GM18909 (cell line): ENCODE data around the gene TGFBR2.

Experiments
- ATAC-seq: cut with Tn5 transposase; IDR thresholded peaks from one replicate; pipeline ENCODE4 v1.9.1; 2021; ENCODE audit warnings: mild to moderate bottlenecking; ENCODE audit not compliant: unreplicated experiment, poor library complexity

Gene TGFBR2

DNA sequence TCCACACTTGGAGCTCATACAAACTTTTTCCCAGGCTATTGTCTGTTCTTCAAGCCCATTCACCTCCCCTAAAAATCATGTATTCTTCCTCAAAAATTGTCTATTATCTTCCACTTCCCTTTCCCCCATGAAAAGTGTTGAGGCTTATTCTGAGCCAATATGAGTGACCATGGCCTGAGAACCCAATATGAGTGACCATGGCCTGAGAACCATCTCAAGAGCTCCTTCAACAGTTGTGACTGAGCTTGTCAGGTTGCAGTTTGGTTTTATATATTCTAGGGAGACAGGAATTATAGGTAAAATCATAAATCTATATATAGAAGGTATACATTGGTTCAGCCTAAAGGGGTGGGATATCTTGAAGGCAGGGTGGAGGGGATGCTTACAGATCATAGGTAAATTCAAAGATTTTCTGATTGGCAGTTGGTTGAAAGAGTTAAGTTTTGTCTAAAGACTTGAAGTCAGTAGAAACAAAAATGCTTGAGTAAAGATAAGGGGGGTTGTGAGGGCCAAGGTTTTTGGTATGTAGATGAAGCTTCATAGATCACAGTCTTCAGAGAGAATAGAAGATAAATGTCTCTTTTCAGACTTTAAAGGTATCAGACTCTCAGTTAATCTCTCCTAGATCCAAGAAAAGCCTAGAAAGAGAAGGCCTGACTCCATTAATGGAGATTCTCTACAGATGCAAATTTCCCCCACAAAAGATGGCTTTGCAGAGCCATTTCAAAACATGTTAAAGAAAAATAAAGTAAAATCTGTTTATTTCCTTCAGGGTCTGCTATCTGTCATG lies 95.8 kb downstream of the TGFBR2 start:
- ATAC-seq, result no peak

DNA sequence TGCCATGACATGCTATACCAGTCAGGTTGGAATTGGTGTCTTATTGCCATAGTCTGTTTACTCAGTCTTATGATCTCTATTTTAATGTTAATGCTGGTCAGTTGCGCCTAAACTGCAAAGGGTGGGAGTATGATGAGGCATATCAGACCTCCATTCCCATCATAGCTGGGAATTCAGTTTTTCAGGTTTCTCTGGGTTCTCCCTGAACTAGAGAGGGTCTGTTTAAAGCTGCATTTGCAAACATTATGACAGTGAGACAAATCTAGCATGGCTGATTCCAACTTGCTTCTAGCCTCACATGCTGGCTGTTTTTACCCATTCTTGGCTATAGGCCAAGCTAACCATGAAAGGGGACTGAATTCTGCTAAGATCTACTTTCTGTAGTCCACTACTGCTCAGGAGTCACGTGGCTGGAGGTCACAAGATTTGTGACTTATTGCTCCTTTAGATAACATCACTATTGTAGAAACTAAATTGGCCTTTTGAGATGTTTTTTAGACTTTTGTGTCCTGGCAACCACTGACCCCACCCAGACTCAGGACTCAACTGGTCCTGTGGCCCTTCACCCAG lies 96.5 kb downstream of the TGFBR2 start:
- ATAC-seq, result no peak

DNA sequence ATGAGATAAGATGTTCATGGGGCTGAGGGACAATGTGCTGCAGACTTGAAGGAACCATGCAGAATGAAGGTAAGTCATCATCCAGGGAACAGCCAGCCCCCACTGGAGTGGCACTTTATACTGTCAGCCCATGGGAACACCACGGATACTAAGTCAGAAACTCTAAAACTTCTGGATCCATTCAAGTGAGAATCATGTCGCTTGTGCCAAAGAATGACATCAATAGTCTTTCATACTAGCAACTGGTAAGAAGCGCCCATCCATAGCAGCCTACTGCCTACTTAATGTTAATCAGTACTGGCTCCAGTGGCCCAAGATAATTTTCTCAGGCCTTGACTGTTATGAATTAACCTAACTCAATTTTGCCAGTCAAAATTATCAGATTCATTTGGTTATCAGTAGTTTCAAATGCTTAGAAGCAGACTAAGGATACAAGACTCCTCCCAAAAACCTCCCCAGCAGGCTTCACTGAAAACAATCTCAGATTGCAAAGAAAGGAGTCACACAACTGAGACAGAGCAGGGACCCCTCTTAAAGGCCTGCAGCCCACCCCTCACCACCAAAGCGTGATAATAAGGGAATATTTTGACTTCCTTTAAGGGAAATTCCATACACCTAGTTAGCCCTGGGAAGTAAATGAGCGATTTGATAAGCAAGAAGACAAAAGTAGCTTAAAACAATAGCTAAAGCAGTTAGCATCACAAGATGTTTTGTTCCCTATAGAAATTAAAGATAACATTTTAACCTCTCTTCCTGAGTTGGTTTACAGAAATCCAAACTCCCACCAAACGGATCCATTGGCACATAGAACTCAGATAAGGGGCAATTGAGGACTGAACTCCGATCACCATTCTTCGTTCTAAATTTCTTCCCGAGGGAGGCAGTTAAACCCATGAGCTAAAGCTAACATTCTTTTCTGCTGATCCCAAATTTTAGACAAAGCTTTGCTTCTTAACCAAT lies 98.8 kb downstream of the TGFBR2 start:
- ATAC-seq, result no peak

DNA sequence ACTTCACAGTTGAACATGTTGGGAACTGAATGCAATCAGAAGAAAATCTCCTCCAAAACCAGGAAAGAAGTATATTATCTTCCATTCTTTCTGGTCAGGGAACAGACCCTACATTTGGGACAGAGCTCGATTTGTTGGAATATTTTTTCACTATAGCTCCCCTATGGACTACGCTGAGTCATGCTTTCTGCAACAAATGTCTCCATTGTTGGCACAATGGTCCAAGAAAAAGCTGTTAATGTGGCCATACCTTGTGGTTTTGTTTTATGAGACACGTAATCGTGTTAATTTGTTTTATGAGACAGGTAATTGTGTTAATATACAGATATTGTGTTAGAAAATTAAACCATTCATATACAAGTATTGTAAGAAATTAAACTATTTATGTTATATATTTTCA lies 101.4 kb downstream of the TGFBR2 start:
- no peak for ATAC-seq

DNA sequence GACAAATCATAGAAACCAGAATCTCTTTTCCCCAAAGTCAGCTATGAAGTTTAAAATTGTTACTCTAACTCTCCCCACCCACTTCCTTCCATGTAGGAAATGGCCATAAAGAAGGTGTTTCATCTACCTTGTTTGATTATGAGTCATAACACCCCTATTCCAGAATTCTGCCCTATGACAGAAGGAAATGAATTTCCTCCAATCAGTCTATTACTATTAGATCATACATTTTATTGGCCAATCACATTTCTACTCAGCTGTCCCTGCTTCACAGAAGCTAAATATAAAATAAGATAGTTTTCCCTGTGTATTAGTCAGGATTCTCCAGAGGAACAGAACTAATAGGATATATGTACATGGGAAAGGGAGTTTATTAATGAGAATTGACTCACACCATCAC lies 102.1 kb downstream of the TGFBR2 start:
- no peak for ATAC-seq

DNA sequence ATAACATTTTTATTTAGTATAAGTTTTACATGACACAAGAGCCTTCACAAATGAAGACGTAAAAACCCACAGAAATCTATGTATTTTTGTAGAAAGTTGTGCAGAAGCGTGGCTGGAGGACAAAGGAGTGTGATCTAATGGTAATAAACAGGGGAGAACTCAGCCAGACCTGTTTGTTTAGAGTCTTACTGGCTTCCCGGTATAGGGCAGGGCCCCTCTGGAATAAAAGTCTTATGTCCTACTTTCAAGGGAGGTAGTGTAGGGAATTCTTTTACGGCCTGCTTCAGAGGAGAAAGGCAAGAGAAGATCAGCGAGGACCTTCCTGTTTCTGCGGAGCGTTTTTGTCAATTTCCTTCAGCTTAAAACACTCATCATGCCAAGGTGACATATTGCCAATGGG lies 103.6 kb downstream of the TGFBR2 start:
- ATAC-seq, result no peak

DNA sequence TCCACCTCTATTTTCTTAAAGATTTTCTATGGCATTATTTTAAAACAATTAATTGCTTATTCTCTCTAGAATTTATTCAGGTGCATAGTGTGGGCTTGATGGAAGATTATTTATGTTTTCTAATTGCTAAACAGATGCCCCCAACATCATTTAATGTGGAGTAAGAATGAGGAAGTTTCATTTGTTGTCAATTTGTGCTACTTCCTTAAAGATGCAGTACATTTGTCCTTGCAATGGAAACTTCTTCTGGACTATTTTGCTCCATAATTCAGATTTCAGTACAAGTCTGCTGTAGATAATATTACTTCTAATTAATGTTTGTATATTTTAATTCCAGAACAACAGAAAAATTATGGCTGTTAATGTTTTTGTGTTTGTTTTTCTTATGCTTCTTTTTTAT lies 104.8 kb downstream of the TGFBR2 start:
- ATAC-seq, result no peak

DNA sequence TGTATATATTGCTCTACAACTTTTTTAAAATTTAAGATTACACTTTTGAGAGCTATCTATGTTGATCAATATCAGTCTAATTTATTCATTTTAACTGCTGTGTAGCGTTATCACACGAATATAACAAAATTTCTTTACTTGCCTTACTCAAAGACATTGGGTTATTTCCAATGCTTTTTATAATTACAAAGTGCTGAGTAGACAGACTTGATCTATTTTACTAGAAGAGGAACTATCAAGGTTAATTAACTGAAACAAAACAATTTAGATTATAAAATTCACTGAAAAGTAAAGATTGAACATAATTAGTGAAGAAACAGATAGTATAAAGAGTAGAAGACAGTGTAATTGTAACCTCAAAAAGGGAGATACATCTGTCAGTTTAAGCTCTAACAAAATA lies 105.5 kb downstream of the TGFBR2 start:
- ATAC-seq, result no peak

DNA sequence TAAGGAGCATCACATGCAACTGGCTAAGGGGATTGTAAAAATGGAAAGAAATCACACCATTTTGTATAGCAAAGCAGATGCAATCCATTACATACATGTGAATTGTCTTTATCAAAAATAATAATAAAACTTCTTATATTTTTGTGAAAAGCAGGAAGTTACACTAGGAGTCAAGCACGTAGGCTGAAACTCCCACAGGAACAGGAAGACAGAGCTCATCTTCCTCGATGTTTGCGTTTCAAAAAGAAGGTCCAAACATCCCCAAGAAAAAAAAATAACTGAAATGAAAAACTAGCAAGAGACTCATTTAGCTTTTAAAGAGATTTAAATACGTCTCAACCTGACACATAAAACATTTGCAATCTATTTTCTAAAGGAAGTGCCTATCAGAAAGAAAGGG lies 106.6 kb downstream of the TGFBR2 start:
- no peak for ATAC-seq

DNA sequence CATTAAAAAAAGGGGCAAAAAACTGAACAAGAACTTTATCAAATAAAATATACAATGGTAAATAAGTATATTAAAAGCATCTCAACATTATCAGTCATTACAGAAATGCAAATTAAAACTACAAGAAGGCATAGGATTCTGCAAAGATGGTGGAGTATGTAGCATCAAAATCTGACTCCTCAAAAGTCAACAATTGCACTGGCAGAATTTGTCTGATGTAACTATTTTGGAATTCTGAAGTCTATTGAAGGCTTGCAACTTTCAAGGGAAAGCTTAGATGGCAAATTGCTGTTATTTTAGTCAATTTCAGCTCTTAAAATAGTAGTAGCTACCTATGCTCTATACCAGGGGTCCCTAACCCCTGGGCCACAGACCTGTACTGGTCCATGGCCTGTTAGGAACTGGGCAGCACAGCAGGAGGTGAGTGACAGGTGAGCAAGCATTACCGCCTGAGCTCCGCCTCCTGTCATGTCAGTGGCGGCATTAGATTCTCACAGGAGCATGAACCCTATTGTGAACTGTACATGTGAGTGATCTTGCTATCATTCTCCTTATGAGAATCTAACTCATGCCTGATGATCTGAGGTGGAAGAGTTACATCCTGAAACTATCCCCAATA lies 107.6 kb downstream of the TGFBR2 start:
- no peak for ATAC-seq

DNA sequence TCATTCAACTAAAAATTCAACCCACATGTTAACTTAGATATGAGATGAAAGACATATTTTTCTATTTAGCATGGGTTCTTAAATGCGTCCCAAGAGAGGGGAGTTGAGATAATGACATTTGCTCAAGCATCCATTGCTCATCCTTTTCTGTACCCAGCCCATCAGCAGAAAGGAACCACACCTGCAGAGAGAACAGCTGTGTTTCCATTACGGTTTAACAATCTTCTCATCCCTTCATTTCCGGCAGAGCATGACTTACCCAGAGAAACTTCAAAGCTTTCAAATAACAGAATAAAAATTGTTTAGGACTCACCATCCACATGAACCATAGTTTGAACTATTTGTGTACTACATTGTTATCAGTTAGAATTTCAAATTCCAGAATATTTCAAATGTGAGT lies 113.1 kb downstream of the TGFBR2 start:
- no peak for ATAC-seq

DNA sequence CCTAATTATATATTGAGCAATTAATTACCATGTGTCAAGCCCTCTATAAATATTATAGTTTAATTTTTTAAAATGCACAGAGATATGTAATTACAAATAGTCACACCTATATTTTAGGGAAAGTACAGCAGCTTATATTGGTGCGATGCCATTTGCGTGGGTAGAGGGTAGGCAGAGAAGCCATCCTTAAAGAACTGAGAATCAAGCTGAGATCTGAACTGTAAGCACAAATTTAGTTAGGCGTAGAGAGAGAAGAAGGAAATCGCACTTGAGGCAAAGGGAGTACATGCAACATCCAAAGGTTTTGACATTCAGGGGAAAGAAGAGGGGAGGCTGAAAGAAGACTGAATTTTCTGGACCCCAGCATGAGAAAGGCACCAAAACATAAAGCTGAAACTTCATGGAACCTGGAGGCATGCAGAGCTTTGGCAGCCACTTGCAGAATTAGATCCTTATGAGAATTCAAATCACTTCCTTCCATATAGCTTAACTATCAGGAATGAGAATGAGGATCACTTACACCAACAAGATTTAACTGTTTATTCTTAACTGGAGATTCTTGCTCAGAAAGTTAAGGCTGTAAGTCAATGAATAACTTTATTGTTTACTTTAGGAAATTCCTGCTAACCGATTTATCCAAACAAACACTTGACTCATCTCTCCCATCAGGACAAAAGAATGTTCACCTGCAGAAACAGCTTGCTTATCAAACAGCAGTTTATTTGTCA lies 114.3 kb downstream of the TGFBR2 start:
- no peak for ATAC-seq

DNA sequence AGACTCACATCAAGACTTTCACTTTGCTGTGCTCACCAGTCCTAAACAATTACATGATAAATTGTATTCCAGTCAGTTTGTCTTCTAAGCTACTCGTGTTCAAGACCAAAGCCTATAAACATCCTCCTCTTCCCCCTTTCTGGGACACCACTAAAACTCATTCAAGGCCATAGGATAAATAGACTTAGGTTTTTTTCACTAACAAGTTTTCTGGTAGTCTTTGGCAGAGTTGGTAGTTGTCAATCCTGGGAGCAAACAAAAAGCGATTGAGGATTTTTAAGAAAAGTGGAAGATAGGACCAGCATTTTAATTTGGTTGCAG lies 114.9 kb downstream of the TGFBR2 start:
- no peak for ATAC-seq

DNA sequence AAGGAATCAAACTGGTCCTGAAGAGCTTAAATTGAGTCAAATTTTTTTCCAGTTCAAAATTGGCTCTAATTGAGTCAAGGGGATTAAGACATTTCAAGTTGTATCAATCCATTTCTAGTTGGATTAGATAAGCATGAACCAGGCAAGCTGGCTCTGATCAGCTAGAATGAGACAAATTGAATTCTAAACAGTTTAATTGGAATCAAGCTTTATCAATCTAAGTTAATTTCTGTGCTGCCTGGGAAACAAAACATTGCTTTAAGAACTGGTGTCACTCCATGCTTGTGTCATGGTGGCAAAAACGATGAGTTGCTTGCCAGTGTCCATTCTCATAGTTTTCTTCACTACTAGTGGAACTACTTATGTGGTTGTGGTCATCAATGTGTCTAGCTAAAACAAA lies 116.8 kb downstream of the TGFBR2 start:
- ATAC-seq, result no peak

DNA sequence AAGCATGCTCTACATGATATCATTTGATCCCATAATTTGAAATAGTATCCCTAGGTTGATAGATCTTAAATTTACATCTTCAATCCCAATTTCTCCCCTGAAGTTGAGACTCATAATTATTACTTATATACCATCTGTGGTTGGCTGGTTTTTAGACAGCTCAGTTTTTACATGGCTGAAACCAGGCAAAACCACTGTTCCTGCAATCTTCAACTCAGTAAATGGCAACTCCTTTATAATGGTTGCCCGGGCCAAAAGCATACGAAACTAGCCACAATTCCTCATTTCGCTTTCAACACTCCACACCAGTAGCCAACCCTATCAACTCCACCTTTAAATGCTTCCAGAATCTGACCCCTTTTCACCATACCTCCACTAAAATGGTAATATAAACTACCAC lies 118.5 kb downstream of the TGFBR2 start:
- ATAC-seq, result no peak

DNA sequence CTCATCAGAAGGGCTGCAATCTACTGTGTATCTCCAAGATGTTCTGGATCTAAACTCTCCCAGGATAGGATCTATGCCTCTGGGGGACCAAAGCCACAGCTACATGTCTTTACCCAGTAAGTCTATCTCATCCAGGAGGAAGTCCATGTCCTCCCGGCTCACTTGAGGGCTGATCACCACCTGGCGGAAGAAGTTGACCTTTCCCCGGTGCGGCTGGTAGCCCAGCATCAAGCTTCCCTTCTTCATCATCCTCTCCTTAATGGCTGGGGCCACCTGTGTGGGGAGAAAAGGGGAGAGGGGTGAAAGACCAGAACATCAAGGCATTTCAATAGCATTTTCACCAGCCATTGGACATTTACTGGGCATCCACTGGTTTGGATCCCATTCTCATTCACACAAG lies 121.7 kb downstream of the TGFBR2 start:
- no peak for ATAC-seq

DNA sequence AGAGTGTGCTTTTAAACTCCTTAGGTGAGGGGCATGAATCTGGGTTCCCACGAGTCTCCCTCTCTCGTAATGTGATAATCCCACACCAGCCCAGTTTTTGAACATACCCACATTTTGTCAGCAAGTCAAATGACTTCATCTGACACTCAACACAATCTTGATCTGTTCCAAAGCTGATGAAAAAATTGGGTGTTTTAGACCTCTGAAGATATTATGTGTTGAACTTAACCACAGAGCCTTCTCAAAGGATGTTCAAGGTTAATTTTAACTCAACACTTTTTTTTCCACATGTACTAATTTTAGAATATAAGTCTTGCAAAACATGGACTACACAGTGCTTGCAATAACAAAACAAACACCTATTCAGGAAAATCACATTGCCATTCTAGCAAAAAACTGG lies 123.1 kb downstream of the TGFBR2 start:
- no peak for ATAC-seq

DNA sequence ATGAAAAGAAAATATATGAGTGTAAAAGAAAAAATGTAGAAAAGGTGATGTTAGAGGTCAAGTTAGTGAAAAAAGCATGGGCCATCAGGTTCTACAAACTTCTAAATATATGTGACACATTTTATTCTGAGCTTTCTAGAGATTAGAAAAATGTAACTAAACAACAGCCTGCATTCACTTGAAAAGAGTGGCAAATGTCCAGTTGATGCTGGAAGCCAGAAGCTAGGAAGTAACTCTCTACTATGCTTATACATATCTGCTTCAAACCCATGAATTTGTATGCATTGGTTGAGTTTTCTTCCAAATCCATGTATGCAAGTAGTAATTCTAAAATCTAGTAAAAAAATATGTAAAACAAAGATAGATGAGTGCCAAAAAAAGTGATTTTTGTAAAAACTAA lies 123.5 kb downstream of the TGFBR2 start:
- no peak for ATAC-seq

DNA sequence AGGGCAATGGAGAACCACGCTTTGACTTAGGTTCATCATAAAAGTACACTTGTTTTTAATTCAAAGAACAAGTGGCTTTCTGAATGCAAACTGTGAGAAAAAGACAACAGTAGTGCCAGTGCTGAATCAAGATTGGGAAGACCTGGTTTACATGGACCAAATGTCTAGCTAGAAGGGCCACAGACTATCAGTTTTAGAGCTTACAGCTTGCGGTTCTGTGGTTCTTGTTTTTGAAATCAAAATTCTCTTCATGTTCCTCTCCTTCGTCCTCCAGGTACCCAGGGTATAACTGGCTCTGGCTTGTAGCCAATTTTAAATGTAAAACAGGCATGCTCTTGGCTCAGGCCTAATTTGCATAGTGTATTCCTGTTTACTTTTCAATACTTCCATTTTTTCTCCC lies 124.6 kb downstream of the TGFBR2 start:
- ATAC-seq, result no peak

DNA sequence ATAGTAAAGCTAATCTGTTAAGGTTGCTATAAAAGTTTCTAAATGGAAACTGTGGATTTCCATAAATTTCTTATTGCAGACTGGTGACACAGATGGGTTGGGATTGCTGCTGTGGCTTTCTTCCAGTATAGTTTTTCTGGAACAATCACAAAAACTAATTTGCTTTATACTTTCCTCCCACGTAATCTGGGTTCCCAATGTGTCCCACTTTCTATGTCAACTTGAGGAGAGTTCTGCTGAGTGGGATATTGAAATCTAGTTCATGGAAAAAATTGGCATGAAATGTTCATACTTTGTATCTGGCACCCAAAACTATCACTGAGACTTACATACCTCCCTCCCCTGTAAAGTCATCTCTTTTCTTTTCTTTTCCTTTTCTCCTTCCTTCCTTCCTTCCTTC lies 126.8 kb downstream of the TGFBR2 start:
- ATAC-seq, result no peak
